Neural progenitor cell (in vitro differentiated cells): Measurements from ENCODE around the gene NEK10.

Experiments used
- CTCF ChIP-seq: fragments of 200-600 bp; sonication (generic); IDR thresholded peaks from 2 replicates; pipeline ENCODE4 v1.5.1; 2017; ENCODE audit warnings: antibody characterized with exemption, mild to moderate bottlenecking
- EZH2phosphoT487 ChIP-seq: fragments of 200-600 bp; sonication (generic); IDR thresholded peaks from 2 replicates; pipeline ENCODE4 v1.6.1; 2017; ENCODE audit warnings: antibody characterized with exemption

- TF ChIP-seq CTCF (no peak), EZH2phosphoT487 (no peak)
Observed at GRCh38 chr3:27216295-27216855, 152.8 kb downstream of the NEK10 start.
